HG03575 (cell line): ENCODE measurements around the gene BCL2L13.
A peak's percentile ranks its signal among the peaks of the same experiment; 100 is the strongest.
"Not testable (repeated sequence)": the region's sequence is repeated elsewhere in the genome, so short reads cannot be mapped to it uniquely, and the experiment has no call there.

Experiments
- ATAC-seq: cut with Tn5 transposase; IDR thresholded peaks from one replicate; pipeline ENCODE4 v1.9.1; 2021; ENCODE audit not compliant: unreplicated experiment, insufficient number of reproducible peaks, low FRiP score; ENCODE audit errors: extremely low read depth

The BCL2L13 gene

DNA sequence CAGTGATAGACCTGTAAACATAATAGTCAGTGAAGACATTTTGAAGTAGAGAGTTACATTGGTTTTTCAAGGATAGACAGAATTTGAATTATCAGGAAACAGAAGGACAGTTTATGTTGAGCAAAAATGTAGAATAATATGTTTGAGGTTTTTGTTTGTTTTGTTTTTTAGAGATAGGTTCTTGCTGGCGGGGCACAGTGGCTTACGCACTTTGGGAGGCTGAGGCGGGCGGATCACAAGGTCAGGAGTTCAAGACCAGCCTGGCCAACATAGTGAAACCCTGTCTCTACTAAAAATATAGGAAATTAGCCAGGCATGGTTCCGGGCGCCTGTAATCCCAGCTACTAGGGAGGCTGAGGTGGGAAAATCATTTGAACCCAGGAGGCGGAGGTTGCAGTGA is 35.6 kb downstream of the BCL2L13 start:
- ATAC-seq, result no peak

DNA sequence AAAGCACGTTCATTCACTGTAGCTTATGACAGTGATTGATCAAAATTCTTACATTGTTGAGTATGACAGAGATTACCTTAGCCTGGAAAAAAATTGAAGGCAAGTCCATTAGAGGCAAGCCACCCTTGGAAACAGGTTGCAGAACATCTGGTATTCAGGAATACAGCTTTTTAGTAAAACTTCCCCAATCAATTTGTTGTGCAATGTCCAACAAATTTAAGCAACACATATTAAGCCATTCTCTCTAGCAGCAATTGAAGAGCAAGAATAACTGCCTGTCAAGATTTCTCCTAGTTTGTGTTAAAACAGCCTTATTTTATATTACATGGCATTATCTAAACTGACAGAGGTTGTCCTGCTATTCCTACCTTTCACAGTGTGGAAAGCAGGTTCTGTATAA is 37.0 kb downstream of the BCL2L13 start:
- no peak for ATAC-seq

DNA sequence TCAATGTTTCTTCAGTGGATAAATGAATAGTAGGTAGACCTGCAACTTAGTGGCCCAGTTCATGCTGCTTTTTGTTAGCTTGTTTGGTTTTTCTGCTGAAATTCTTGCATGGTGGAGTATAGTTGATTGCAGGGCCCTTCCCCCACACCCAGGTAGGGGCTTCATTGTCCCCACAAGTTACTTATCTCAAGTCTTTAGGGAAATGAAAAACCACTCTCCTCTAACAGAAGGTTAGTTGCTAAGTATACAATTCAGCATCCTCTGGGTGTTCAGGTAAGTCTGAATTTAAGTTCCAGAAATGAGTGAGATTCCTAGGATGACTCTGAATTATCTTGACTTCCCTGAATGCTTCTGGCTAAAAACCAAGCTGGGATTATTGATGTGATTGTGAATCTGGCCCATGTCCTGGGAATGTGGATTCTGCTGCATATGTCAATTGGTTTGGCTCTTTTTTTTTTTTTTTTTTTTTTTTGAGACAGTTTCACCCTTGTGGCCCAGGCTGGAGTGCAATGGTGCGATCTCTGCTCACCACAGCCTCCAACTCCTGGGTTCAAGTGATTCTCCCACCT is 40.3 kb downstream of the BCL2L13 start:
- ATAC-seq, result no peak

DNA sequence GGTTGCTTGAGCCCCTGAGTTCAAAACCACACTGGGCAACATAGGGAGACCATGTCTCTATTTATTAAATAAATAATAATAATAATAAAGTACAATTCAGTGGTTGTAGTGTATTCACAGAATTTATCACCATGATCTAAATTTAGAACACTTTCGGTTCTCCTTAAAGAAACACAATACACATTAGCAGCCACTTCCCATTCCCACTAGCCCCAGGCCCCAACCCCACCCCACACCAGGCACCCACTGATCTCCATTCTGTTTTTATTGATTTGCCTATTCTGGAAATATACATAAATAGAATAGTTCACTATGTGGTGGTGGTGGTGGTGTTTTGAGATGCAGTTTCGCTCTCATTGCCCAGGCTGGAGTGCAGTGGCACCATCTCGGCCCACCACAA is 45.7 kb downstream of the BCL2L13 start:
- no peak for ATAC-seq

GRCh38 chr22:17692841-17693240 is 54.3 kb downstream of the BCL2L13 start:
- no peak for ATAC-seq

DNA sequence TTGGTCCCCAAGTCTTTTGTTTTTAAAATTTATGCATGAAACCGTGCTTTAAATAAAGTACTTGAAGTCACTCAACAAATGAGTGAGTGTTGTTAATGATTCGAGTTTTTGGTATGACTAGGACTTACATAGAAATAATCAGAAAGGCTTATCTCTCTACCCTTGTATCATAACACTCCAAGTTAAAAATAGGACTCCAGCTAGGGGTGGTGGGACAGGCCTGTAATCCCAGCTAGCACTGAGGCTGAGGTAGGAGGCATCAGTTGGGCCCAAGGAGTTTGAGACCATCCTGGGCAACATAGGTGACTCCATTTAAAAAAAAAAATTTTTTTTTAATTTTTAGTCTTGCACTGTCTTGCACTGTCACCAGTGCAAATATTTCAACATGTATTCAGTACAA is 55.6 kb downstream of the BCL2L13 start:
- ATAC-seq, result no peak

DNA sequence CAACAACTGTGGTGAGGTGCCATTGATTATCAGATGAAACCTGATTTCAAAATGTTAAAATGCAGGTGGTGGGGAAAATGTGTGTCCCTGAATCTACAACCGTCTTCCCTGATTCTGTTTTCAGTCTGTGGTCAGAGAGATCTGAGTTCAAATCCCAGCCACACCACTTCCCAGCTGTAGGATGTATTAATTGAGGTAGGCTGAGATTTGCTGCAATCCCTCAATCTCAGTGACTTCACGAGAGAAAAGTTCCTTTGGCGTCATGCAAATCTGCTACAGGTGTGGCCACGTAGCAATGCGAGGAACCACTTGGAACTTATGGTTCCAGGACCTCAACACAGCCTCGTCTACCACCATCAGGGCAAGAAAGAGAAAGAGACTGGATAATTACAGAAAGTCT is 56.2 kb downstream of the BCL2L13 start:
- no peak for ATAC-seq

DNA sequence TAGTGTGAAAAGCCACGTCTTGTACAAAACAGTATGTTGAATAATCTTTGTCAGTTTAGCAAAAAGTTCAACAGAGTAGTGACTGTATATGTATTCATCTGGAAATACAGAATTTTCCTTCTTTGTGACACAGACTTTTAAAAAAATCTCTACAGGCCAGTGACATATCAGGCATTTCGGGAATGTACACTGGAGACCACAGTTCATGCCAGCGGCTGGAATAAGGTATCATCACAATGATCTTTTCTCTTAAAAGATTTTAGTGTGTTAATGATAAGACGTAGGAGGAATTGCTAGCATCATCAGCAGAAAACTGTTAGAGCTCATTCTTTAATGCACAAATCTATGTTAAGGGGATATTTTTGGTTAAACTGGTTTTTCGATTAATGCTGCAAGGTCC is 57.4 kb downstream of the BCL2L13 start:
- ATAC-seq, result no peak

- not testable (repeated sequence) for ATAC-seq
Measured at GRCh38 chr22:17697196-17697595, 58.6 kb downstream of the BCL2L13 start.

DNA sequence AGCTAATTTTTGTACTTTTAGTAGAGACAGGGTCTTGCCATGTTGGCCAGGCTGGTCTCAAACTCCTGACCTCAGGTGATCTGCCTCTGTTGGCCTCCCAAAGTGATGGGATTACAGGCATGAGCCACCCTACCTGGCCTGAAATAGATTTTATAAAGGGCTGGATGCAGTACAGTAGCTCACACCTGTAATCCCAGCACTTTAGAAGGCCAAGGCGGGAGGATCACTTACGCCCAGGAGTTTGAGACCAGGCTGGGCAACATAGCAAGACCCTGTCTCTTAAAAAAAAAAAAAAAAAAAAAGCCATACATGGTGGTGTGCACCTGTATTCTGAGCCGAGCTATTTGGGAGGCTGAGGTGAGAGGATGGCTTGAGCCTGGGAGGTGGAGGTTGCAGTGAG is 59.7 kb downstream of the BCL2L13 start:
- not testable (repeated sequence) for ATAC-seq

DNA sequence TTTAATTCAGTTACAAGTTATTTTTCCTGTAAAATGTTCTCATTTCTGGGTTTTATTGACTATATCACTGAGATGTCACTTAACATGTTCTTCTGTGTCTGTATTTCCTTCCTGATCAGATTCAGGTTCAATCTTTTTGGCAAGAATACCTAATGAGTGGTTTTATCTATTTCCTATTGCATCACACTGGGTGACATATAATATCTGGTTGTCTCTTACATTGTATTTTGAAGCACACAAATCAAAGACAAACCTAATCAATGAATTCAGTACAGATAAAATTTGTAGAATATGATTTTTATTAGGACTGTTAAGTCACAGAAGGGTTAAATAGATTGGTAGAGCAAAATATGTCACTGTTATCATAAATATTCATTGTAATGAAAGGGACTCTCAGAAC is 60.4 kb downstream of the BCL2L13 start:
- ATAC-seq, result no peak

DNA sequence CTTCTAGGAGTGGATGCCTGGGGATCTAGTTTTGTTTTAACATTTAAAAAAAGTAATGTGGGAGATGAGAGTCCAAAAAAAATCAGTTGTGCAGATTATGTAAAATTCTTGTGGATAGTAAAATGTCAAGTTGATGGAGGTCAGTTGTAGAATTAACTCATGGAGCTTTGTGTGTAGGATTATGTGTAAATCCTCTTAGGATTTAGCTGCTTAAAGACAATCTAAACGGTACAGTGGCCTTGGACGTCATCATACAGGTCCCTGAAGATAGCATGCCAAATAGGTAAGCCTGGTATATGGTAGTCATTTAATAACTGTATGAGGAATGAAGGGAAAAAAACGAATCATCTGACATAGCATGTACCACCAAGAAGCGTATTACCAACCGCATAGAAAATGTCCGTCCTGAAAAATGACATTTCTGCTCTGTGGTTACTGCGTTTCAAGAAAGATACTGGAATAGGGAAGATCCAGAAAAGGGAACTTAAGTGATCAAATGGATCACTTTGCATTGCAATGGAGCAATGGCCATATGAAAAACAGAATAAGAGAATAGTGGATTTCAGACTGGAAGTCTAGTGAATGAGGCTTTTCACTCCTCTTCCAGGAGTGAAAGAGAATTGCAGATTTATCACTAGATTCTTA is 61.3 kb downstream of the BCL2L13 start:
- no peak for ATAC-seq

GRCh38 chr22:17700778-17701177 is 62.2 kb downstream of the BCL2L13 start:
- no peak for ATAC-seq

DNA sequence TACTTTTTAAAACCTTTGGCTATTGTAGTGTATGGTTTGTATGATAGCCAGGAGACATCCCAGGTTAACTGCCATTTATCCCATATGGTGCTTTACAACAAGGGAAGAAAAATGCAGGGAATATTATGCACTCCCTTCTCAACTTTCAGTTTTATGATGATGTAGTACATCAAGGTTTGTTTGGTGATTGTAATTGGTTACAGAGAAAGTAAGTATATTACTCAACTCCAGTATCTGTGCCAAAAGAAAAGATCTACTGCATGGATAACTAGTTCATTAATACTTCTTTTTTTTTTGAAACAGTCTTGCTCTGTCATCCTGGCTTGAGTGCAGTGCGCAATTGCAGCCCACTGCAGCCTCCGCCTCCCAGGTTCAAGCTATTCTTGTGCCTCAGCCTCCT is 65.3 kb downstream of the BCL2L13 start:
- no peak for ATAC-seq

DNA sequence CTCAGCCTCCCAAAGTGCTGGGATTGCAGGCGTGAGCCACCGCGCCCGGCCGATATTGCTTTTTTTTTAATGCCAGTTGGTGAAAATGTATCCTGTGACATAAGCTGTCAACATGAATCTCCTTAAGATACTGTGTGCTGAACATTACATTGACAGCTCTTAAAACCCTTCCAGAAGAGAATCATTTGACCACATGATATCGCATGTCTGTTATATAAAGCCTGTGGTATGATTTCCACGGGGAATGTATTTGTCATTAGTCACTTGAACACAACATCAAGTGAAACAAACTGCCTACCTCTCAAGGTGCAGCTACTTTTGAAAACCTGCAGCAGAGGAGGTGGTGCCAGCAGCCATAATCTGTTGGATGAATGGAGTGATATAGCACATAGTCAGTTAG is 67.0 kb downstream of the BCL2L13 start:
- ATAC-seq, result no peak

GRCh38 chr22:17705951-17706900 is 67.7 kb downstream of the BCL2L13 start:
- peak; percentile 78 for ATAC-seq

DNA sequence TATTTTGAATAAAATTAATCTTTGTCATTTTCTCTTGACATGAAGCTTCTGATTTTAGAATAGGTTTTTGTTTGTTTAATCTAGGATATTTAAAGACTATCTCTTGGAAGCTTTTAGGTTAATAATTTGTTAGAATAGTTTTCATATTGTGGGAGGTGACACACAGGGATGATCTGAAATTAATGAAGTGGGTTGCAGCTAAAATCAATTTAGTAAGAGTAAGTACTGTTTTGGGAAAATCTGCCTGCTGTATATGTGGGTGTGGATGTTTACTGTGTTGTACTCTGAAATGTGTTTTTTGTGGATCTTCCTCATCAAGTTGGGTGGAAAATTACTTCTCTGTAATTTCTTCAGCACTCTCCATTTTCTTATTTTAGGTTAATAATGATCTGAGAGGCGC is 68.4 kb downstream of the BCL2L13 start:
- ATAC-seq, result no peak

GRCh38 chr22:17707526-17707925 is 69.0 kb downstream of the BCL2L13 start:
- no peak for ATAC-seq

- ATAC-seq, result no peak
Measured at GRCh38 chr22:17710023-17710422, 71.5 kb downstream of the BCL2L13 start.

- ATAC-seq, result no peak
Measured at GRCh38 chr22:17712441-17712840, 73.9 kb downstream of the BCL2L13 start.
